IMR-90 (cell line): ENCODE results near the gene DNASE1L1. TPM values are rescaled to one million over a fixed set of nuclear protein-coding genes. Genes with fewer than 3 reads are reported as not detected.

ENCODE experiments used
- ATAC-seq: fragments of 200-7000 bp; cut with Tn5 transposase; 2 replicates; pipeline ENCODE4 v1.9.1; 2020; ENCODE audit warnings: low read depth, mild to moderate bottlenecking, moderate library complexity
- BruUV-seq: library from RNA; stranded (reverse); fragments of 400-500 nt; replicated peaks from 2 replicates; lab custom pipeline; 2021; lab: Mats Ljungman, UMichigan
- CTCF ChIA-PET: fragments of 300-600 bp; formaldehyde crosslinking; extraction: SDS; loops from one replicate; lab custom pipeline; 2021; ENCODE audit warnings: antibody characterized with exemption; lab: Yijun Ruan, JAX
- POLR2A ChIA-PET: fragments of 300-600 bp; sonication (Branson Sonifier 250); formaldehyde crosslinking; loops from one replicate; lab custom pipeline; 2022; ENCODE audit warnings: antibody characterized with exemption; ENCODE audit not compliant: unreplicated experiment; lab: Charles Lee
- DNase-seq: peaks from one replicate; pipeline ENCODE4 v3.0.0; 2013
- H2AFZ ChIP-seq: replicated peaks from 2 replicates; pipeline ENCODE3; 2013; ENCODE audit warnings: low read length, mild to moderate bottlenecking; ENCODE audit not compliant: poor library complexity
- H2AK5ac ChIP-seq: 2 replicates; pipeline ENCODE4 v1.6.1; 2013; ENCODE audit warnings: low read depth, low read length, inconsistent platforms
- H2AK9ac ChIP-seq: replicated peaks from 2 replicates; pipeline ENCODE3; 2013; ENCODE audit warnings: mild to moderate bottlenecking, low read depth, low read length, moderate library complexity; ENCODE audit not compliant: poor library complexity
- H2BK120ac ChIP-seq: 2 replicates; pipeline ENCODE4 v1.6.1; 2013; ENCODE audit warnings: low read depth, low read length, inconsistent platforms
- H2BK15ac ChIP-seq: 3 replicates; pipeline ENCODE4 v1.6.1; 2013; ENCODE audit warnings: low read depth, low read length, inconsistent platforms
- H2BK20ac ChIP-seq: 2 replicates; pipeline ENCODE4 v1.6.1; 2013; ENCODE audit warnings: low read depth, mild to moderate bottlenecking, inconsistent platforms, low read length, moderate library complexity
- H2BK5ac ChIP-seq: 2 replicates; pipeline ENCODE4 v1.6.1; 2013; ENCODE audit warnings: mild to moderate bottlenecking, low read depth, low read length, inconsistent platforms; ENCODE audit not compliant: poor library complexity, severe bottlenecking
- H3K14ac ChIP-seq: replicated peaks from 2 replicates; pipeline ENCODE4 v1.6.1; 2013; ENCODE audit warnings: low read depth, low read length, inconsistent platforms
- H3K18ac ChIP-seq: 2 replicates; pipeline ENCODE4 v1.6.1; 2013; ENCODE audit warnings: low read depth, low read length, control low read depth
- H3K23ac ChIP-seq: 2 replicates; pipeline ENCODE4 v1.6.1; 2013; ENCODE audit warnings: low read depth, low read length, inconsistent platforms
- H3K27ac ChIP-seq: 2 replicates; pipeline ENCODE4 v1.5.1; 2013; ENCODE audit warnings: mild to moderate bottlenecking, control low read depth, low read length; ENCODE audit not compliant: insufficient read depth
- H3K27me3 ChIP-seq: 2 replicates; pipeline ENCODE4 v1.6.1; 2013; ENCODE audit warnings: low read length; ENCODE audit not compliant: control insufficient read depth, insufficient read depth
- H3K36me3 ChIP-seq: 2 replicates; pipeline ENCODE4 v1.6.1; 2013; ENCODE audit warnings: low read length, mixed read lengths; ENCODE audit not compliant: control insufficient read depth, insufficient read depth
- H3K4ac ChIP-seq: 2 replicates; pipeline ENCODE4 v1.6.1; 2013; ENCODE audit warnings: low read depth, low read length, inconsistent platforms
- H3K4me1 ChIP-seq: 2 replicates; pipeline ENCODE4 v1.6.1; 2013; ENCODE audit warnings: low read length, mixed read lengths; ENCODE audit not compliant: control insufficient read depth, insufficient read depth
- H3K4me2 ChIP-seq: 2 replicates; pipeline ENCODE4 v1.6.1; 2013; ENCODE audit warnings: low read depth, mild to moderate bottlenecking, control low read depth, low read length, moderate library complexity
- H3K4me3 ChIP-seq: 2 replicates; pipeline ENCODE4 v1.5.1; 2013; ENCODE audit warnings: low read depth, mild to moderate bottlenecking, control low read depth, low read length, moderate library complexity; ENCODE audit not compliant: insufficient read depth
- H3K56ac ChIP-seq: 2 replicates; pipeline ENCODE4 v1.6.1; 2013; ENCODE audit warnings: low read length, inconsistent platforms; ENCODE audit not compliant: insufficient read depth; ENCODE audit errors: extremely low read depth
- H3K79me1 ChIP-seq, 2 experiments: 2 replicates each; pipeline ENCODE4 v1.6.1; 2013; ENCODE audit warnings: low read length in 2 of 2, inconsistent platforms in 1 of 2, low read depth in 1 of 2
- H3K9ac ChIP-seq: 2 replicates; pipeline ENCODE4 v1.6.1; 2013; ENCODE audit warnings: low read depth, low read length, control low read depth
- H3K9me1 ChIP-seq: 2 replicates; pipeline ENCODE4 v1.6.1; 2013; ENCODE audit warnings: low read length, inconsistent platforms; ENCODE audit not compliant: insufficient read depth
- H3K9me3 ChIP-seq: 2 replicates; pipeline ENCODE4 v1.6.1; 2013; ENCODE audit warnings: low read length; ENCODE audit not compliant: control insufficient read depth, insufficient read depth
- H4K20me1 ChIP-seq: 2 replicates; pipeline ENCODE4 v1.6.1; 2013; ENCODE audit warnings: low read length, inconsistent platforms; ENCODE audit not compliant: insufficient read depth
- H4K5ac ChIP-seq: 2 replicates; pipeline ENCODE4 v1.6.1; 2013; ENCODE audit warnings: mild to moderate bottlenecking, low read depth, low read length, control low read depth
- H4K8ac ChIP-seq, 2 experiments: 2 replicates each; pipeline ENCODE4 v1.6.1; 2013; ENCODE audit warnings: low read depth in 2 of 2, low read length in 2 of 2, control low read depth in 1 of 2, inconsistent platforms in 1 of 2
- H4K91ac ChIP-seq: 2 replicates; pipeline ENCODE4 v1.6.1; 2013; ENCODE audit warnings: low read depth, low read length, inconsistent platforms; ENCODE audit not compliant: insufficient read depth
- FOS ChIP-seq: fragments of 150-350 bp; IDR thresholded peaks from 2 replicates; pipeline ENCODE4 v1.6.1; 2016; ENCODE audit warnings: low read depth, low read length
- MAFK ChIP-seq: IDR thresholded peaks from 2 replicates; pipeline ENCODE4 v1.6.1; 2012; ENCODE audit warnings: low read depth, low read length, improper control_type of control experiment
- MAZ ChIP-seq: IDR thresholded peaks from 2 replicates; pipeline ENCODE4 v1.6.1; 2012; ENCODE audit warnings: low read depth, mild to moderate bottlenecking, low read length, improper control_type of control experiment, moderate library complexity, borderline replicate concordance
- WGBS, 2 experiments: methylation state at CpG; one replicate each; pipeline versions ENCODE4 v1.1.5 to v1.1.7; 2013; ENCODE audit warnings: missing lambda C conversion rate in 2 of 2; ENCODE audit not compliant: insufficient read length in 1 of 2; ENCODE audit errors: extremely low coverage in 2 of 2; 5-methylcytosine and 5-hydroxymethylcytosine counted together
- dilution Hi-C: fragments of 300-500 bp; cut with HindIII; formaldehyde crosslinking; loops from one replicate; pipeline ENCODE4 v1.14.3; 2018; ENCODE audit warnings: low sequenced_read_pairs; ENCODE audit not compliant: unreplicated experiment
- in situ Hi-C: fragments of 300-500 bp; cut with MboI; formaldehyde crosslinking; loops from 3 replicates; pipeline ENCODE4 v1.14.3; 2019; ENCODE audit warnings: low sequenced_read_pairs, inconsistent platforms, mixed read lengths
- intact Hi-C: fragments of 100-400 bp; cut with micrococcal nuclease; formaldehyde crosslinking; loops from 2 replicates; pipeline ENCODE4 v1.10.0; 2022
- polyA plus RNA-seq, 3 experiments: library from polyadenylated mRNA; depleted of rRNA; stranded (reverse); fragments of >200 nt; gene quantifications; 2 replicates each; pipeline ENCODE4 v1.2.3, GENCODE V29; 2012; ENCODE audit warnings: low replicate concordance in 1 of 3
- total RNA-seq: library from RNA; depleted of rRNA; stranded (reverse); fragments of >200 nt; gene quantifications from 2 replicates; pipeline ENCODE4 v1.2.3, GENCODE V29; 2012

Gene DNASE1L1
- total and polyA plus RNA-seq, 2 of the 4 experiments (the other 2 are of a cell fraction), result 51.4 to 55.5 TPM

- TF ChIP-seq MAZ, result no peak
- no peak for TF ChIP-seq MAFK
Observed at GRCh38 chrX:154367474-154368308, 41.4 kb downstream of the DNASE1L1 start (continued).

GRCh38 chrX:154366666-154367055 is 42.4 kb downstream of the DNASE1L1 start:
- H3K14ac ChIP-seq, result peak overlapping the region; percentile 23; the same call in 1 of the 2 replicates
- ATAC-seq (no peak), DNase-seq (no peak)
- WGBS, 2 experiments, result 66% methylated on average over 9 of the region's 11 CpGs; no CpG with 5 or more reads in 1 of the 2 experiments
- peaks cover 90% of the 10 kb centered on the region for H4K20me1 ChIP-seq
- peak overlapping the region; percentile 39 for H3K27ac ChIP-seq
- BruUV-seq, result no TSS peak
- dilution Hi-C loops, result no loop called here
- H2AFZ ChIP-seq, result peak overlapping the region; percentile 51
- H4K8ac ChIP-seq, result no peak overlapping the region
- H2BK120ac ChIP-seq, result no peak overlapping the region
- H3K4me3 ChIP-seq, result no peak overlapping the region
- peaks cover 0 to 21% of the 10 kb centered on the region in 2 experiments; a peak in 1 of 4 replicates for H3K79me1 ChIP-seq
- ChIA-PET POLR2A (no interaction called here), CTCF (no interaction called here)
- peak overlapping the region; percentile 47; the same call in 1 of the 2 replicates for H3K9ac ChIP-seq
- no peak overlapping the region for H4K5ac ChIP-seq
- no peak overlapping the region for H4K91ac ChIP-seq
- H2BK15ac ChIP-seq, result no peak overlapping the region
- no peak overlapping the region for H3K18ac ChIP-seq
- H3K4me1 ChIP-seq, result peaks cover 7% of the 10 kb centered on the region
- H3K56ac ChIP-seq, result no peak overlapping the region
- no peak overlapping the region for H3K23ac ChIP-seq
- no peaks in the 10 kb centered on the region; the same call in 1 of the 2 replicates for H3K9me1 ChIP-seq
- no peak overlapping the region; the same call in 1 of the 2 replicates for H2AK5ac ChIP-seq
- in situ Hi-C loops, result no loop called here
- intact Hi-C loops, result no loop called here
- peak overlapping the region; percentile 72 for H2AK9ac ChIP-seq
- H3K4me2 ChIP-seq, result peak overlapping the region; percentile 11; the same call in 1 of the 2 replicates
- no peaks in the 10 kb centered on the region for H3K9me3 ChIP-seq
- H2BK20ac ChIP-seq, result no peak overlapping the region
- H2BK5ac ChIP-seq, result peak overlapping the region; percentile 34
- H3K27me3 ChIP-seq, result no peaks in the 10 kb centered on the region
- peaks cover 75% of the 10 kb centered on the region for H3K36me3 ChIP-seq
- H3K4ac ChIP-seq, result no peak overlapping the region
- no peak for TF ChIP-seq FOS
